ENCODE data around the gene SYNE1. TPM values are rescaled to one million over a fixed set of nuclear protein-coding genes. Genes with fewer than 3 reads are reported as not detected.
A peak's percentile ranks its signal among the peaks of the same experiment; 100 is the strongest.

The SYNE1 gene
- total RNA-seq, 6 experiments from 2014 or later, result 60.0 to 69.0 (median 66.9) TPM

DNA sequence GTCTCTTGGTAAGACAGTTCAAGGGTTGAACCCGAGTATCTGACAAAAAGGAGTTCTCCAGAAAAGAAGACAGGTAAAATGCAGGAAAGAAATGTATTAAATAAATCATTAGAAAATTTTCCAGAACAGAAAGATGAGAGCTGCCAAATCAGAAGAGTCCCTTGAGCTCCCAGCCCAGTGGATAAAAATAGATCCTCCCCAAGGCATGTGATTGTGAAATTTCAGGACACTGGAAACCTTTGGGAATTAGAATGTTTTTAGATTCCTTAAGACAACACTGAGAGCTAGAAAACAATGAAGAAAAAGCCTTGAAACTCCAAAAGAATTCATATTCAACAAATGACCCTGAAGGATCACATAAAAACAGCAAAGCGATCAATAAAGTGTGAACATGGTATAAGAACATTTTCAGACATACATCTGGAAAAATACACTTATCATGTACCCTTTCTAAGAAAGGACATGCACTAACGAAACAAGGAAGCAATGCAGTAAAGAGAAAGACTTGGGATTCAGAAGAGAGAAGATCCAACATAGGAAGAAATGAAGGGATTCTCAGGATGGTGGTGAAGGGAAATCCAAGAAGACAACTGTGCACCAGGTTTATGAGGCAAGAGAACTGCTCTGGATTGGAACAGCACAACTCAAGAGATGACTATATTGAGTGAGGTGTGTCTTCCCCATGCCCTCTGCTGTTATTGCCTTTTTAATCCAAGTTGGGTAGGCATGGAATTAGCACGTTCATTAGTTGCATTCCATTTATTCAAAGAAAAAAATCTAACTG is 390.4 kb downstream of the SYNE1 start:
- H3K4me1 Mint-ChIP-seq (ENCODE audit: low read depth), result peaks cover 27% of the 10 kb centered on the region

DNA sequence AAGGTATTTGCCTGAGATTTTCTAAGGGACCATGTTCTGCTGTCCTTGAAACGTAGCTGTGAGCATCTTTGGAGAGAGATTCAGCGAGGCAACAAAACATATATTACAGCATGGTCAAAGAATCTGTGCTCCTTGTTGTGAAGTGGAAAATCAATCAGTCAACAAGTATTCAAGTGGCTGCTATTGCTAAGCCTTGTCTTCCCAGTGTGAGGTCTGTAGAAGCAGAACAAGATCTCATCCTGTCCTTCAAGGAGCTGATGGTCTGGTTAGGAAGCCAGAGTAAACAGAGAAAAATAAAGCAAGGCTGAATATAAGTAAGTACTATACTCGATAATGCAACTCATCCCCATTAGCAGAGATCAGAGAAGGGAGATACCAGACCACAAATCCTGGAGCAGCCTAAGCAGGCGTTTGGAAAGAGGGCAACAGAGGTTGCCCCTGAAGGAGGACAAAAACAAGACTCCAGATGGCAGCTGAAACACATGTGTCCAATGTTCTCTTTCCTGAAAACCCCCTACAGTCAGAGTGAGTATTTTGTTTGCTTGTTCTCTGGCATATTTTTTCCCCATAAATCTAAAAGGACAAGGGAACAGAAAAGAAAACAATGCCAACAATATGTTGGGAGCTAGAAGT is 392.0 kb downstream of the SYNE1 start:
- DNase-seq, result no peak
- no peaks in the 10 kb centered on the region for H3K9me3 Mint-ChIP-seq
- H3K4me1 Mint-ChIP-seq (ENCODE audit: low read depth), result peaks cover 34% of the 10 kb centered on the region
- TF ChIP-seq, protein P1, sequence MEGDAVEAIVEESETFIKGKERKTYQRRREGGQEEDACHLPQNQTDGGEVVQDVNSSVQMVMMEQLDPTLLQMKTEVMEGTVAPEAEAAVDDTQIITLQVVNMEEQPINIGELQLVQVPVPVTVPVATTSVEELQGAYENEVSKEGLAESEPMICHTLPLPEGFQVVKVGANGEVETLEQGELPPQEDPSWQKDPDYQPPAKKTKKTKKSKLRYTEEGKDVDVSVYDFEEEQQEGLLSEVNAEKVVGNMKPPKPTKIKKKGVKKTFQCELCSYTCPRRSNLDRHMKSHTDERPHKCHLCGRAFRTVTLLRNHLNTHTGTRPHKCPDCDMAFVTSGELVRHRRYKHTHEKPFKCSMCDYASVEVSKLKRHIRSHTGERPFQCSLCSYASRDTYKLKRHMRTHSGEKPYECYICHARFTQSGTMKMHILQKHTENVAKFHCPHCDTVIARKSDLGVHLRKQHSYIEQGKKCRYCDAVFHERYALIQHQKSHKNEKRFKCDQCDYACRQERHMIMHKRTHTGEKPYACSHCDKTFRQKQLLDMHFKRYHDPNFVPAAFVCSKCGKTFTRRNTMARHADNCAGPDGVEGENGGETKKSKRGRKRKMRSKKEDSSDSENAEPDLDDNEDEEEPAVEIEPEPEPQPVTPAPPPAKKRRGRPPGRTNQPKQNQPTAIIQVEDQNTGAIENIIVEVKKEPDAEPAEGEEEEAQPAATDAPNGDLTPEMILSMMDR (IDR thresholded peaks at IDR 0.05), result no peak
- peaks cover 2% of the 10 kb centered on the region; the same call in 1 of the 2 replicates for H3K27me3 Mint-ChIP-seq (ENCODE audit: insufficient read depth)
- H3K36me3 Mint-ChIP-seq (ENCODE audit: low read depth), result peaks cover 47% of the 10 kb centered on the region
- H3K27ac Mint-ChIP-seq, result peak overlapping the region; percentile 32
- H3K4me3 Mint-ChIP-seq, result no peak overlapping the region

More for the DNA sequence above, 390.4 kb downstream of the SYNE1 start:
- Mint-ChIP-seq H3K36me3 (ENCODE audit: low read depth) (peaks cover 31% of the 10 kb centered on the region), H3K27me3 (ENCODE audit: insufficient read depth) (peaks cover 2% of the 10 kb centered on the region; the same call in 1 of the 2 replicates), H3K9me3 (no peaks in the 10 kb centered on the region), H3K4me3 (no peak overlapping the region), H3K27ac (peak overlapping the region; percentile 20; the same call in 1 of the 2 replicates)
- TF ChIP-seq, protein P1 (IDR thresholded peaks at IDR 0.05), result no peak
- DNase-seq, result peak; percentile 35

DNA sequence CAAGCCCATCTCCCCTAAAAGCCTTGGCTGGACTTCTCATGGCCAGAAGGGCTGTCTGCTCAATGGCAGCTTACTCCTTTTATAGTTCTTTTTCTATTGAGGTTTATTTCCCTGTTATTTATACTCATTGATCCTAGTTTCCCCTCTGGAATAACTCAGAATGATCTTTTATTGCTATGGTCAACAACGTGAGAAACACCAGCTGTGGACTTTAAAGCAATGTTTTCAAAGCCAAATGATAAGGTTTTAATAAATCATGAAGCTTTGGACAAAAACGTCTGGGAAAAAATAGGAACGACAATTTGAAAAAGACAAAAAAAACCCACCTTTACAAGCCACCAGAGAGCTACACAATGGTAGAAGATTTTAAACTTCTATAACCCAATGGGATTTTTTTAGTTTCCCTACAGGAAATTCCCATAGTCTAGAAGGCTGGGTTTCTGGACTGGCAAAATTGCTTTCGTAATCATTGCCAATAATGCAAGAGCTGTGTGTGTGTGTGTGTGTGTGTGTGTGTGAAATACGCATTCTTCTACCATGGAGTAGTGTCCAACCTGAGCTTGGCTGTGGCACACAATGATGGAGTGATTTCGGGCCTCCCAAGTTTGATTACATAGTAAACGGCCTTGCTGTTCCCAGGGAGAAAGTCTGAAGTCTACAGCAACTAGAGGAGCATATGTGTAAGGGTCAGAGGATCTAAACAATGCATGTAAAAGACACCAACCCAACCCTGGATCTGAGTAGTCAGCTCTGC is 396.0 kb downstream of the SYNE1 start:
- Mint-ChIP-seq H3K4me1 (ENCODE audit: low read depth) (peaks cover 22% of the 10 kb centered on the region), H3K27me3 (ENCODE audit: insufficient read depth) (0 out of 2 replicates have a peak, but pooled peaks cover 2% of the 10 kb centered on the region), H3K4me3 (no peak overlapping the region), H3K27ac (peak overlapping the region; percentile 15; the same call in 1 of the 2 replicates), H3K36me3 (ENCODE audit: low read depth) (peaks cover 46% of the 10 kb centered on the region), H3K9me3 (no peaks in the 10 kb centered on the region)
- TF ChIP-seq, protein P1 (IDR thresholded peaks at IDR 0.05), result no peak
- no peak for DNase-seq

DNA sequence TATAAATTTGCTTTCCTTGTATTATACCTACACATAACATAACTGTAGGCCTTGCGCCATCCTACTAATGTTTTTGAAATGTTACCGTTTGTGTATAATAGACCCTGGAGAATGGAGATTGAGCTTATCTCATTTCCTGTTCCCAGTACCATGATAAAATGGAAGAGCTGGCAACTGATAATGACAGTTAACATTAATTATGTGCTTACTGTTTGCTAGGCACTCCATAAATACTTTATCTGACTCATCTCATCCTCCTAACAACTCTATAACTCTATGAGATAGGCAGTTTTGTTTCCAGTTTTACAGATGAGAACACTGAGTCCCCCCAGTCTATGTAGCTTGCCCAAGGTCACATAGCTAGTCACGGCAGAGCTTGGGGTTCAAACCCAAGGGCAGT is 396.7 kb downstream of the SYNE1 start:
- TF ChIP-seq, protein P1 (IDR thresholded peaks at IDR 0.05), result no peak
- no peak overlapping the region for H3K4me3 Mint-ChIP-seq
- H3K27me3 Mint-ChIP-seq (ENCODE audit: insufficient read depth), result 0 out of 2 replicates have a peak, but pooled peaks cover 2% of the 10 kb centered on the region
- H3K36me3 Mint-ChIP-seq (ENCODE audit: low read depth), result peaks cover 53% of the 10 kb centered on the region
- no peak for DNase-seq
- H3K9me3 Mint-ChIP-seq, result no peaks in the 10 kb centered on the region
- peaks cover 14% of the 10 kb centered on the region for H3K4me1 Mint-ChIP-seq (ENCODE audit: low read depth)
- peak overlapping the region; percentile 15; the same call in 1 of the 2 replicates for H3K27ac Mint-ChIP-seq

DNA sequence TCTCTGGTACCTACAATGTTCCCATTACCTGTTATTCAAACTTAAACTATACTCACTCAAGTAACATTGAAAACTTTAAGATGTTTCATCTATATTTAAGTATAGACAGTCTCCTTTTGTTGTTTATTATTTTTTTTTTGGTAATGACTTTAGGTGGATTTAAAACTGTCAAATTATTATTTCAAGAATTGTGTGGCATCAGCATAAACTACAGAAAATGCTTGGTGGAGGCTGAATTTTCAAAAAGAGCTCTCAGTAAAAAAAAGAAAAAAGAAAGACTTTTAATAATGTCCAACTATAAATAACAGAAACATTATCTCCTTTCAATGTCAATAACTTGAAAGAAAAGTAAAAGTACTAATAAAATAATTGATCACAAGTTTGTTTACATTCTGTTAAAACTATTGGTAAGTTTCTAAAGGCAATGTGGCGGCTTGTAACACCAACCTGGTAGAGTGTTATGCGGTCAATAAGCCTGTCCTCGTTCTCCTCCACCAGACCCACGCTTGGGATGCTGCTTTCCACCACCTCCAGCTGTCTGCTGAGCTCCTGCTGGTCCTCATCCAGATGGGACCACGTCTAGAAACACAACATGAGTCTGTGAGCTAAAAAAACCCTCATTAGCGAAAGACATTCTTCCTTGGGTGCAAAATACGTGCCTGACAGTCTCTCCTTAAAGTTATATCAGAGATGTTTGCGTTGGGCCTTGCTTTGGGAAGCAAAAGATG is 400.6 kb downstream of the SYNE1 start:
- peaks cover 59% of the 10 kb centered on the region for H3K36me3 Mint-ChIP-seq (ENCODE audit: low read depth)
- TF ChIP-seq, protein P1 (IDR thresholded peaks at IDR 0.05), result no peak
- no peak overlapping the region for H3K27ac Mint-ChIP-seq
- no peak for DNase-seq
- H3K4me3 Mint-ChIP-seq, result no peak overlapping the region
- peaks cover 1% of the 10 kb centered on the region; the same call in 1 of the 2 replicates for H3K27me3 Mint-ChIP-seq (ENCODE audit: insufficient read depth)
- no peaks in the 10 kb centered on the region for H3K9me3 Mint-ChIP-seq
- H3K4me1 Mint-ChIP-seq (ENCODE audit: low read depth), result peaks cover 27% of the 10 kb centered on the region
